ENCODE results near the gene OR6X1.
"Not testable (repeated sequence)": the region's sequence is repeated elsewhere in the genome, so short reads cannot be mapped to it uniquely, and the experiment has no call there.

Gene OR6X1

DNA sequence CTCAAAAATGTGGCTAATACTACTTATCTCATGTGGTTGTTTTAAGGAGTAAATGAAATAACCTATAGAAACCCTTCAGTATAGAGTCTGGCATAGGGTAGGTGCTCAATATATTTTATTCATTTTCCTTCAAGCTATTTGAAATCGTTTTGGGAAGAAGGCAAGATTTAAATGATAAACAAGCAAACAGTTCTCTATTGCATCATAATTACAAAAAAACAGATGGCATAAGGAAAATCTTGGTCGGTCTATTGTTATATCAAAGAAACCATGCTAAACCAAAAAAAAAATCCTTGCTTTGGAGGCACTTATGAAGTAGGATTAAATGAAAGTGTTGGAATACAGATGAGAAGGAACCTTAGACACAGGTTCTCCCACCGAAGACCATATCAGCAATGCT lies 17.5 kb downstream of the OR6X1 start:
- no peak overlapping the region for H3K4me3 ChIP-seq (ENCODE audit: low read depth, low read length)
- no peak overlapping the region for H3K27ac ChIP-seq (ENCODE audit: low read depth, low read length)
- H3K36me3 ChIP-seq (ENCODE audit: control insufficient read depth, insufficient read depth, low read length), result peaks cover 81% of the 10 kb centered on the region

DNA sequence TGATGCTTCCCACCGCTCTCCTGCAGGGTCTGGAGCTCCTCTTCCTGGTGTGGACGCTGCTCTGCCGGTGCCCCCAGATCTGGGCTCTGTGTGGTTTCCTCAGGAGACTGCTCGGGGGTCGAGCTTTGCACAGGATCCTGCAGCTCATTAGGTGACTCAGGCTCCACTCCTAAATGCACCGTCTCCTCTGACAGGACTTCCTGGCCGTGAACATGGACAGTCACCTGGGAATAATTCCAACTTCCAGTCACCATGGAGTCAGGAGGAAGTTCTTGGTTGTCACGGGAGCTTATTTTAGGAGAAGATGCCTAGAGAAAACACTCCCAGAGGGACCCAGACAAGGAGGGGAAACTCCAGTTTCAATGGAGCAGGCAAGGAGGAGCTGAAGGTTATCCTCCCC lies 24.7 kb downstream of the OR6X1 start:
- H3K4me3 ChIP-seq (ENCODE audit: low read depth, low read length), result no peak overlapping the region
- H3K9ac ChIP-seq (ENCODE audit: low read depth, low read length), result no peak overlapping the region
- H3K27me3 ChIP-seq (ENCODE audit: control insufficient read depth, insufficient read depth, low read length), result no peaks in the 10 kb centered on the region
- H3K36me3 ChIP-seq (ENCODE audit: control insufficient read depth, insufficient read depth, low read length), result peaks cover 96% of the 10 kb centered on the region
- H3K9me3 ChIP-seq (ENCODE audit: control insufficient read depth, insufficient read depth, low read length), result 0 out of 2 replicates have a peak, but pooled peaks cover 3% of the 10 kb centered on the region
- no peaks in the 10 kb centered on the region for H3K4me1 ChIP-seq (ENCODE audit: control insufficient read depth, insufficient read depth, low read length)
- no peak overlapping the region for H3K27ac ChIP-seq (ENCODE audit: low read depth, low read length)

More for the DNA sequence above, 17.5 kb downstream of the OR6X1 start:
- H3K27me3 ChIP-seq (ENCODE audit: control insufficient read depth, insufficient read depth, low read length), result no peaks in the 10 kb centered on the region
- peaks cover 11% of the 10 kb centered on the region; the same call in 1 of the 2 replicates for H3K4me1 ChIP-seq (ENCODE audit: control insufficient read depth, insufficient read depth, low read length)
- peaks cover 22% of the 10 kb centered on the region for H3K9me3 ChIP-seq (ENCODE audit: control insufficient read depth, insufficient read depth, low read length)
- H3K9ac ChIP-seq (ENCODE audit: low read depth, low read length), result no peak overlapping the region

DNA sequence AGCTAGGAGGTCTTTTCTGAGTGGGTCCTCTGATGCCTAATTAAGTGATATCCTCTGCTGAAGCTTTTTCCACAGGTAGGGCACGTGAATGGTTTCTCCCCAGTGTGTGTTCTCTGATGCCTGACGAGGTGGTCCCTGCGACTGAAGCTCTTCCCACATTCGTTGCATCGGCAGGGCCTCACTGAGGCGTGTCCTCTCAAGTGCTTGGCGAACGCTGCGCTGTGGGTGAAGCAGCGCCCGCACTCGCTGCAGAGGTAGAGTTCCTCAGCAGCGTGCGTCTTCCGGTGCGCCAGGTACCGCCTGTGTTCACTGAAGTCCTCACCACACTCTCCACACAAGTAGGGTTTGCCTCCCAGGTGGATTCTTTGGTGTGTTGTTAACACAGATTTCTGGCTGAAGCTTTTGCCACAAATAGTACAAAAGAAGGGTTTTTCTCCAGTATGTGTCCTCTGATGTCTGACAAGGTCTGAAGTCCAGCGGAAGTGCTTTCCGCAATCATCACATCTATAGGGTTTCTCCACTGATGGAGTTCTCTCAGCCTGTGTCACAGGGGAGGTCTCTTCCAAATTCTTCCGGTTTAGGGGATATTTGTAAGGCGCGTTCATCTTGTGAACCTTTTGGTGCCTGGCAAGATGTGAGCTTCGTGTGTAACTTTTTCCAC lies 28.2 kb downstream of the OR6X1 start:
- H3K9me3 ChIP-seq (ENCODE audit: control insufficient read depth, insufficient read depth, low read length), result 0 out of 2 replicates have a peak, but pooled peaks cover 3% of the 10 kb centered on the region
- H3K36me3 ChIP-seq (ENCODE audit: control insufficient read depth, insufficient read depth, low read length), result peaks cover 80% of the 10 kb centered on the region
- no peak overlapping the region for H3K9ac ChIP-seq (ENCODE audit: low read depth, low read length)

GRCh38 chr11:123719452-123719851 lies 34.9 kb downstream of the OR6X1 start:
- Histone ChIP-seq H3K9me3 (ENCODE audit: control insufficient read depth, insufficient read depth, low read length) (no peaks in the 10 kb centered on the region), H3K4me3 (ENCODE audit: low read depth, low read length) (no peak overlapping the region), H3K27ac (ENCODE audit: low read depth, low read length) (no peak overlapping the region), H3K4me1 (ENCODE audit: control insufficient read depth, insufficient read depth, low read length) (no peaks in the 10 kb centered on the region), H3K36me3 (ENCODE audit: control insufficient read depth, insufficient read depth, low read length) (peaks cover 14% of the 10 kb centered on the region), H3K9ac (ENCODE audit: low read depth, low read length) (no peak overlapping the region), H3K27me3 (ENCODE audit: control insufficient read depth, insufficient read depth, low read length) (no peaks in the 10 kb centered on the region)

More for the DNA sequence above, 28.2 kb downstream of the OR6X1 start:
- no peaks in the 10 kb centered on the region for H3K27me3 ChIP-seq (ENCODE audit: control insufficient read depth, insufficient read depth, low read length)
- no peak overlapping the region for H3K4me3 ChIP-seq (ENCODE audit: low read depth, low read length)
- H3K4me1 ChIP-seq (ENCODE audit: control insufficient read depth, insufficient read depth, low read length), result no peaks in the 10 kb centered on the region
- H3K27ac ChIP-seq (ENCODE audit: low read depth, low read length), result no peak overlapping the region

GRCh38 chr11:123718469-123718868 lies 35.8 kb downstream of the OR6X1 start:
- H3K9me3 ChIP-seq (ENCODE audit: control insufficient read depth, insufficient read depth, low read length), result no peaks in the 10 kb centered on the region
- no peak overlapping the region for H3K9ac ChIP-seq (ENCODE audit: low read depth, low read length)
- H3K27me3 ChIP-seq (ENCODE audit: control insufficient read depth, insufficient read depth, low read length), result no peaks in the 10 kb centered on the region
- H3K4me3 ChIP-seq (ENCODE audit: low read depth, low read length), result no peak overlapping the region
- H3K36me3 ChIP-seq (ENCODE audit: control insufficient read depth, insufficient read depth, low read length), result peaks cover 4% of the 10 kb centered on the region; the same call in 1 of the 2 replicates
- no peaks in the 10 kb centered on the region for H3K4me1 ChIP-seq (ENCODE audit: control insufficient read depth, insufficient read depth, low read length)
- no peak overlapping the region for H3K27ac ChIP-seq (ENCODE audit: low read depth, low read length)

- Histone ChIP-seq H3K27me3 (ENCODE audit: control insufficient read depth, insufficient read depth, low read length) (no peaks in the 10 kb centered on the region), H3K9ac (ENCODE audit: low read depth, low read length) (no peak overlapping the region), H3K27ac (ENCODE audit: low read depth, low read length) (no peak overlapping the region), H3K36me3 (ENCODE audit: control insufficient read depth, insufficient read depth, low read length) (no peaks in the 10 kb centered on the region), H3K9me3 (ENCODE audit: control insufficient read depth, insufficient read depth, low read length) (no peaks in the 10 kb centered on the region), H3K4me1 (ENCODE audit: control insufficient read depth, insufficient read depth, low read length) (no peaks in the 10 kb centered on the region), H3K4me3 (ENCODE audit: low read depth, low read length) (no peak overlapping the region)
Observed at GRCh38 chr11:123718063-123718462, 36.3 kb downstream of the OR6X1 start.

- not testable (repeated sequence) for H3K4me3 ChIP-seq (ENCODE audit: low read depth, low read length); H3K36me3 ChIP-seq (ENCODE audit: control insufficient read depth, insufficient read depth, low read length); H3K27me3 ChIP-seq (ENCODE audit: control insufficient read depth, insufficient read depth, low read length); H3K4me1 ChIP-seq (ENCODE audit: control insufficient read depth, insufficient read depth, low read length); H3K9ac ChIP-seq (ENCODE audit: low read depth, low read length); H3K27ac ChIP-seq (ENCODE audit: low read depth, low read length); H3K9me3 ChIP-seq (ENCODE audit: control insufficient read depth, insufficient read depth, low read length)
Observed at GRCh38 chr11:123712627-123713026, 41.7 kb downstream of the OR6X1 start.

GRCh38 chr11:123707606-123708205 lies 46.6 kb downstream of the OR6X1 start:
- Histone ChIP-seq H3K9me3 (ENCODE audit: control insufficient read depth, insufficient read depth, low read length) (no peaks in the 10 kb centered on the region), H3K9ac (ENCODE audit: low read depth, low read length) (no peak overlapping the region), H3K36me3 (ENCODE audit: control insufficient read depth, insufficient read depth, low read length) (no peaks in the 10 kb centered on the region), H3K4me3 (ENCODE audit: low read depth, low read length) (no peak overlapping the region), H3K4me1 (ENCODE audit: control insufficient read depth, insufficient read depth, low read length) (0 out of 2 replicates have a peak, but pooled peaks cover 3% of the 10 kb centered on the region), H3K27me3 (ENCODE audit: control insufficient read depth, insufficient read depth, low read length) (no peaks in the 10 kb centered on the region), H3K27ac (ENCODE audit: low read depth, low read length) (no peak overlapping the region)

DNA sequence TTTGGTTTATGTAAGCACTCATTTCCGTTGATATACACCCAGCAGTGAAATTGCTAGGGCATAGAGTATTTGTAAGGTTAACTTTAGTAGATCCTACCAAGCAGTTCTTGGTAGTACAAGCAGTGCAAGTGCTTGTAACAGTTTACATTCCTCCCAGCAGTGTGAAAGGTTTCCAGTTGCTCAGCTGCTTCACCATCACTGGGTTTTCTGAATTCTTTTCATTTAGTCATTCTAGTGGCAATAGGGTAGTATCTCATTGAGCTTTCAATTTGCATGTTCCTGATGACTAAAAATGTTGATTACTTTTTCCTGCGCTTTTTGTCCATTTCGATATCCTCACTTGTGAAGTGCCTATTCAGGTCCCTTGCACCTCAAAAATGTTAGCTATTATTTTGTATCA lies 47.1 kb downstream of the OR6X1 start:
- no peaks in the 10 kb centered on the region for H3K9me3 ChIP-seq (ENCODE audit: control insufficient read depth, insufficient read depth, low read length)
- H3K27me3 ChIP-seq (ENCODE audit: control insufficient read depth, insufficient read depth, low read length), result no peaks in the 10 kb centered on the region
- no peaks in the 10 kb centered on the region for H3K36me3 ChIP-seq (ENCODE audit: control insufficient read depth, insufficient read depth, low read length)
- no peak overlapping the region for H3K27ac ChIP-seq (ENCODE audit: low read depth, low read length)
- H3K9ac ChIP-seq (ENCODE audit: low read depth, low read length), result no peak overlapping the region
- no peak overlapping the region for H3K4me3 ChIP-seq (ENCODE audit: low read depth, low read length)
- H3K4me1 ChIP-seq (ENCODE audit: control insufficient read depth, insufficient read depth, low read length), result 0 out of 2 replicates have a peak, but pooled peaks cover 3% of the 10 kb centered on the region

- H3K27ac ChIP-seq (ENCODE audit: low read depth, low read length), result no peak overlapping the region
- no peak overlapping the region for H3K9ac ChIP-seq (ENCODE audit: low read depth, low read length)
- no peaks in the 10 kb centered on the region for H3K36me3 ChIP-seq (ENCODE audit: control insufficient read depth, insufficient read depth, low read length)
- no peaks in the 10 kb centered on the region for H3K9me3 ChIP-seq (ENCODE audit: control insufficient read depth, insufficient read depth, low read length)
- no peaks in the 10 kb centered on the region for H3K4me1 ChIP-seq (ENCODE audit: control insufficient read depth, insufficient read depth, low read length)
- H3K4me3 ChIP-seq (ENCODE audit: low read depth, low read length), result no peak overlapping the region
- H3K27me3 ChIP-seq (ENCODE audit: control insufficient read depth, insufficient read depth, low read length), result no peaks in the 10 kb centered on the region
Observed at GRCh38 chr11:123704341-123704740, 50.0 kb downstream of the OR6X1 start.
